WTC11 (cell line): Measurements from ENCODE around the gene BPGM.

ENCODE experiments used
- CBFB ChIP-seq: sonication (generic); formaldehyde crosslinking; IDR thresholded peaks from 2 replicates; pipeline ENCODE4 v1.8.1; 2022; ENCODE audit warnings: mild to moderate bottlenecking, low read depth, missing genetic modification reagents
- NR2C2 ChIP-seq: sonication (generic); formaldehyde crosslinking; IDR thresholded peaks from 2 replicates; pipeline ENCODE4 v1.8.0; 2022; ENCODE audit warnings: mild to moderate bottlenecking, missing genetic modification reagents
- RELA ChIP-seq: sonication (generic); formaldehyde crosslinking; IDR thresholded peaks from 2 replicates; pipeline ENCODE4 v1.8.1; 2022; ENCODE audit warnings: missing genetic modification reagents, mild to moderate bottlenecking, borderline replicate concordance
- ZNF232 ChIP-seq: sonication (generic); formaldehyde crosslinking; IDR thresholded peaks from 2 replicates; pipeline ENCODE4 v1.8.0; 2022; ENCODE audit warnings: mild to moderate bottlenecking, missing genetic modification reagents
- ZNF317 ChIP-seq: sonication (generic); formaldehyde crosslinking; IDR thresholded peaks from 2 replicates; pipeline ENCODE4 v1.8.1; 2023; ENCODE audit warnings: low read depth, mild to moderate bottlenecking, moderate library complexity, missing genetic modification reagents, borderline replicate concordance
- TF ChIP-seq, protein P1 (sequence below): sonication (generic); formaldehyde crosslinking; IDR thresholded peaks from 2 replicates; pipeline ENCODE4 v1.8.1; 2023; ENCODE audit warnings: mild to moderate bottlenecking, missing genetic modification reagents
- TF ChIP-seq, protein P2 (sequence below): fragments of 200-600 bp; IDR thresholded peaks from 2 replicates; pipeline ENCODE4 v1.8.0; 2022; ENCODE audit warnings: antibody characterized with exemption
- TF ChIP-seq, protein P3 (sequence below): sonication (generic); formaldehyde crosslinking; IDR thresholded peaks from 2 replicates; pipeline ENCODE4 v1.8.0; 2022; ENCODE audit warnings: mild to moderate bottlenecking, missing genetic modification reagents
- TF ChIP-seq, protein P4 (sequence below): sonication (generic); formaldehyde crosslinking; IDR thresholded peaks from 2 replicates; pipeline ENCODE4 v1.8.1; 2022; ENCODE audit warnings: low read depth, mild to moderate bottlenecking, moderate library complexity, missing genetic modification reagents, borderline replicate concordance
- TF ChIP-seq, protein P5 (sequence below): sonication (generic); formaldehyde crosslinking; IDR thresholded peaks from 2 replicates; pipeline ENCODE4 v1.8.0; 2022; ENCODE audit warnings: mild to moderate bottlenecking, missing genetic modification reagents

DNA sequence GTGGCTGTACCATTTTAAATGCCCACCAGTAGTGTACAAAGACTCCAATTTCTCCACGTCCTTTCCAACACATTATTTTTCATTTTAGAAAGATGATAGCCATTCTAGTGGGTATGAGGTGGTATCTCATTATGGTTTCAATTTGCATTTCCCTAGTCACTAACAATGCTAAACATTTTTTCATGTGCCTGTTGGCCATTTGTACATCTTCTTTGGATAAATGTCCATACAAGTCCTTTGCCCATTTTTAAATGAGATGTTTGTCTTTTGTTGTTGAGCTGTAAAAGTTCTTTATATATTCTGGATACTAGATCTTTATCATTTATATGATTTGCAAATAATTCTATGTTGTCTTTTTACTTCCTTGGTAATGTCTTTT, 18.9 kb upstream of the BPGM start:
- TF ChIP-seq, protein P1, sequence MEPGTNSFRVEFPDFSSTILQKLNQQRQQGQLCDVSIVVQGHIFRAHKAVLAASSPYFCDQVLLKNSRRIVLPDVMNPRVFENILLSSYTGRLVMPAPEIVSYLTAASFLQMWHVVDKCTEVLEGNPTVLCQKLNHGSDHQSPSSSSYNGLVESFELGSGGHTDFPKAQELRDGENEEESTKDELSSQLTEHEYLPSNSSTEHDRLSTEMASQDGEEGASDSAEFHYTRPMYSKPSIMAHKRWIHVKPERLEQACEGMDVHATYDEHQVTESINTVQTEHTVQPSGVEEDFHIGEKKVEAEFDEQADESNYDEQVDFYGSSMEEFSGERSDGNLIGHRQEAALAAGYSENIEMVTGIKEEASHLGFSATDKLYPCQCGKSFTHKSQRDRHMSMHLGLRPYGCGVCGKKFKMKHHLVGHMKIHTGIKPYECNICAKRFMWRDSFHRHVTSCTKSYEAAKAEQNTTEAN (CRISPR knock-in tag), result no peak
- TF ChIP-seq, protein P2, sequence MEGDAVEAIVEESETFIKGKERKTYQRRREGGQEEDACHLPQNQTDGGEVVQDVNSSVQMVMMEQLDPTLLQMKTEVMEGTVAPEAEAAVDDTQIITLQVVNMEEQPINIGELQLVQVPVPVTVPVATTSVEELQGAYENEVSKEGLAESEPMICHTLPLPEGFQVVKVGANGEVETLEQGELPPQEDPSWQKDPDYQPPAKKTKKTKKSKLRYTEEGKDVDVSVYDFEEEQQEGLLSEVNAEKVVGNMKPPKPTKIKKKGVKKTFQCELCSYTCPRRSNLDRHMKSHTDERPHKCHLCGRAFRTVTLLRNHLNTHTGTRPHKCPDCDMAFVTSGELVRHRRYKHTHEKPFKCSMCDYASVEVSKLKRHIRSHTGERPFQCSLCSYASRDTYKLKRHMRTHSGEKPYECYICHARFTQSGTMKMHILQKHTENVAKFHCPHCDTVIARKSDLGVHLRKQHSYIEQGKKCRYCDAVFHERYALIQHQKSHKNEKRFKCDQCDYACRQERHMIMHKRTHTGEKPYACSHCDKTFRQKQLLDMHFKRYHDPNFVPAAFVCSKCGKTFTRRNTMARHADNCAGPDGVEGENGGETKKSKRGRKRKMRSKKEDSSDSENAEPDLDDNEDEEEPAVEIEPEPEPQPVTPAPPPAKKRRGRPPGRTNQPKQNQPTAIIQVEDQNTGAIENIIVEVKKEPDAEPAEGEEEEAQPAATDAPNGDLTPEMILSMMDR, result no peak
- TF ChIP-seq, protein P3, sequence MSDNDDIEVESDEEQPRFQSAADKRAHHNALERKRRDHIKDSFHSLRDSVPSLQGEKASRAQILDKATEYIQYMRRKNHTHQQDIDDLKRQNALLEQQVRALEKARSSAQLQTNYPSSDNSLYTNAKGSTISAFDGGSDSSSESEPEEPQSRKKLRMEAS (CRISPR knock-in tag), result no peak
- no peak for TF ChIP-seq RELA (CRISPR knock-in tag)
- TF ChIP-seq, protein P4, sequence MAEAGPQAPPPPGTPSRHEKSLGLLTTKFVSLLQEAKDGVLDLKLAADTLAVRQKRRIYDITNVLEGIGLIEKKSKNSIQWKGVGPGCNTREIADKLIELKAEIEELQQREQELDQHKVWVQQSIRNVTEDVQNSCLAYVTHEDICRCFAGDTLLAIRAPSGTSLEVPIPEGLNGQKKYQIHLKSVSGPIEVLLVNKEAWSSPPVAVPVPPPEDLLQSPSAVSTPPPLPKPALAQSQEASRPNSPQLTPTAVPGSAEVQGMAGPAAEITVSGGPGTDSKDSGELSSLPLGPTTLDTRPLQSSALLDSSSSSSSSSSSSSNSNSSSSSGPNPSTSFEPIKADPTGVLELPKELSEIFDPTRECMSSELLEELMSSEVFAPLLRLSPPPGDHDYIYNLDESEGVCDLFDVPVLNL (CRISPR knock-in tag), result no peak
- TF ChIP-seq ZNF232, result no peak
- TF ChIP-seq NR2C2 (CRISPR knock-in tag), result no peak
- TF ChIP-seq ZNF317, result no peak
- TF ChIP-seq, protein P5, sequence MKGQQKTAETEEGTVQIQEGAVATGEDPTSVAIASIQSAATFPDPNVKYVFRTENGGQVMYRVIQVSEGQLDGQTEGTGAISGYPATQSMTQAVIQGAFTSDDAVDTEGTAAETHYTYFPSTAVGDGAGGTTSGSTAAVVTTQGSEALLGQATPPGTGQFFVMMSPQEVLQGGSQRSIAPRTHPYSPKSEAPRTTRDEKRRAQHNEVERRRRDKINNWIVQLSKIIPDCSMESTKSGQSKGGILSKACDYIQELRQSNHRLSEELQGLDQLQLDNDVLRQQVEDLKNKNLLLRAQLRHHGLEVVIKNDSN (CRISPR knock-in tag), result no peak
- no peak for TF ChIP-seq CBFB
